ENCODE data around the gene MAFF. TPM values are rescaled to one million over a fixed set of nuclear protein-coding genes. Genes with fewer than 3 reads are reported as not detected.

Gene MAFF
- polyA plus RNA-seq, 3 donors: 2.5 to 3.2 (median 3.0) TPM

DNA sequence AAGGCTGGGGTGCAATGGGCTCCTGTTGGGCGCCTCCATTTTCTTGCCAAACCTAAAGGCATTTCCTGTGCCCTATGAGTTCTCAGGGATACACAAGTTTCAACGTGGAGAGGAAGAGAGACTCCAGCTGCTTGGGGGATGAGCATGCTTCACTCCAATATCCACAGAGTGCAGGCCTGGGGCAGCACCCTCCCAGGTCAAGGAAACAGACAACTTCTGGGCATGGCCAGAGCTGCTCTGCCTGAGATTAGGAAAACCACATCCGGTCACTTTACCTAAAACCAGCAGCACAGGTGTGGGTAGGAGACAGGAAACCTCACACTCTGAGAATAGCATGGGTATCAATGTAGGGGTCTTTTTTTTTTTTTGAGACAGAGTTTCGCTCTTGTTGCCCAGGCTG lies 42.3 kb downstream of the MAFF start:
- no peak for DNase-seq

DNA sequence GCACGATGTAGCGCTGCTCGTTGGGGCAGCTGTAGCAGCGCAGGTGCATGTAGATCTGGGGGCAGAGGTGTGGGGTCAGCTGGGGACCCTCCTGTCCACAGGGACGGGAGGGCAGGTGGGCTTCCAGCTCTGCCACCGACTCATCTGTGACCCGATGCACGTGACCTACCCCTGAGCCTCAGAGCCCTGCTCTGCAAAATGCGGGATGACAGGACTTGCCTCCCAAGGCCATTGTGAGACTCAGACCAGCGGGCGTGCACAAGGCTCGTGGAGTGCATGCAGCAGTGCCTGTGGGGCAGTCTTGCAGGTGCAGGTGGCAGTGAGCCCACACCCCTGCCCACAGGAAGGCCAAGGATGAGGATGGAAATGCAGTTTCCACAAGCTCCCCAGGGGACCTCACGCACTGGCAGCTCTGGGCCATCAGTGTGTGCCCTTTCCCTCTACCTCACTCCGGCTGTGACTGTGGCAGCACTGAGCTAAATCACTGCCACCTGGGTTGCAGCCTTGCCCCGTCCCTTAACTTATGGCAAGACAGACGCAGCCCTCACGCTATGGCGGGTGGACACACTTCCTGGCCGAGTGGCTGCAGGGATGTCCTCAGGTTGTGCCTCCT lies 44.4 kb downstream of the MAFF start:
- no peak for DNase-seq

DNA sequence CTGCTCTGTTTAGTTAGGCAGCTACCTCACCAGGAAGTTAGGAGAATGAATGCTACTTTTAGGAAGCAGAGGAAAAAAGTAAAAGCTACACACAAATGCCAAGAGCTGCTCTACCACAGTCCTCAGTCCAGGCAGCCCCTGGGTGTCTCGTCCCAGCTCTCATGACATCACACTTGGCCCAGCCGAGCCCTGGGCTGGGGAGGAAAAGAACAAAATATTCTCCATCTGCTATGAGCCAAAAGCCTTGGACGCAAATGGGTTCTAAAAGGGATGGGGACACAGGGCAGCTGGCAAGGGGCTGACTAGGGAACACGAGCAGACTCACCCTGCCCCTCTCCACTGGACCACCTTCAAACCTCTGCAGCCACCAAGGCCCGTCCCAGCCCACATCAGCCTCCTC lies 44.9 kb downstream of the MAFF start:
- no peak for DNase-seq

DNA sequence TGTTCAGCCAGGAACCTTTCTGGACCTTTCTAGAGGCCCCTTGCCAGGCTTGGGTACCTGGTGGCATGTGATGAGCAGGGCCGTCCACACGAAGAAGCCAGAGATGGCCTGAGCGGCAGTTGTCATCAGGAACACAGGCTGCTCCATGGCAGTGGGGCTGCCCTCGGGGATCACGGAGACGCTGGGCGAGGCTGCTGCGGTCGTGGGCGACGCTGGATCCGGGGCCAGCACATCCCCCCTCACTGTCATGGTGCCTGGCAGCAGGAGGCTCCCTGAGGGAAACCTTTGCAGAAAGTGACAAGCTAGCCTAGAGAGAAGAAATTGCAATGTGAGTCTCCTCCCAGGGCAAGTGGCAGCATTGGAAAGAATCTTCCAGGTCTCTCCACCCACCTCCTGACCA lies 45.9 kb downstream of the MAFF start:
- DNase-seq: no peak

DNA sequence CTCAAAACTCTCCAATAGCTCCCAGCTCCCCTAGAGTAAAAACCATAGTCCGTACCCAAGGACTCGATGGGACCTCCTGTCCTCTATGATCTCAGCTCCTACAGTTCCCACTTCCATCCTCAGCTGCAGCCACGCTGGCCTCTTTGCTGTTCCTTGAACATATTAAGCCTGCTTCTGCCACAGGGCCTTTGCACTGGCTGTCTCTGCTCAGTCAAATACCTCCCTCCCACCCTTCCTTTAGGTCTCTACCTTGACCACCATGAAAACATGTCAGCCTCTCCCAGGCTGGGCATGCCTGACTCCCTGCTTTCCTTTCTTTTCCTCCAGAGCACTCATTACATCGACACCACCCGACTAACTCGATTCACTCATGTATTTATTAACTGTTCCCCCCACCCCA lies 46.5 kb downstream of the MAFF start:
- no peak for DNase-seq

DNA sequence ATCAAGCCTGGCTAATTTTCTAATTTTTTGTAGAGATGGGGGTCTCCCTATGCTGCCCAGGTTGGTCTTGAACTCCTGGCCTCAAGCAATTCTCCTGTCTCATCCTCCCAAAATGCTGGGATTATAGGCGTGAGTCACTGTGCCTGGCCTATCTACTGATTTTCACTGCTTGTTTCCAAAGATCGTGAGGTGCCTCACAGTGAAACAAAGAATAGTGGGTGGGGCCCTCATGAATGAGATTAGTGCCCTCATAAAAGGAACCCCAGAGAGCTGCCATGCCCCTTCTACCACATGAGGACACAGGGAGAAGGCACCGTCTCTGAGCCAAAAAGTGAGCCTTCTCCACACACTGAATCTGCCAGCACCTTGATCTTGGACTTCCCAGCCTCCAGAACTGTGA lies 47.5 kb downstream of the MAFF start:
- no peak for DNase-seq

DNA sequence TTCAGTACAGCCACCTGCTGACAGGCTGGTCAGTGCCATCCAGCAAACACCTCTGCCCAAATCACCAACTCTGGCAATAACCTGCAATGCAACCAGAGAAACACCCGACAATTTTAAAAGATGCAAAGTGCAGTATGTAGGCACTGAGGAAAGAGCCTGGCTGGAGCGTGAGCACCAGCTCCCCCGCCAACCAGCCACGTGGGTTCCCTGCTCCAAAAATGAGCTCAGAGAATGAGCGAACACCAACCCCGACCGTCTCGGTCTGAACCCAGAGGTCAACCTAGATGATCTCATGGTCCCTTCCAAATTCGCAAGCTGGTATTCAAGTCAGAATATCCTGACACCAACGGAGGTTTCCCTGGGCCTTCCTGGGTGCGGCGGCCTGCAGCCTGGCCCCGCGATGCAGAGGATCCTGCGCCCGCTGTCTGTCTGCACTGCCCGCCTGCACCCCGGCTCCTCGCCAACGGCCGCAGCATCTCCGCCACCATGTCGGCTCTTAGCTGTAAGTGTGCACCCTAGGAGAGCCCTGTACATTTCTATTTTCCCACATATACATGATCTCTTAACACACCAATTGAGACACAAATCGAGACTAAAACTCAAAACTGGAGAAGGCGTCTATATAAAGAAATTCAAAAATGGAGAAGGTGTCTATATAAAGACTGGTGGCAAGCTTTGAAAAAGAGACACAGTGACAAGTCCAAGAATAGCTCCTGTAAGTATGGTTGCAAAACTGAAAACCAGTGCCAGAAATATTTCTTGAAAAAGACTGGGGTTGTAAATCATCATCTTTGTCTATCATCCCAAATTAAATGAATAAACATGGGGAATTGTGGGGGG lies 48.2 kb downstream of the MAFF start:
- DNase-seq: no peak

DNA sequence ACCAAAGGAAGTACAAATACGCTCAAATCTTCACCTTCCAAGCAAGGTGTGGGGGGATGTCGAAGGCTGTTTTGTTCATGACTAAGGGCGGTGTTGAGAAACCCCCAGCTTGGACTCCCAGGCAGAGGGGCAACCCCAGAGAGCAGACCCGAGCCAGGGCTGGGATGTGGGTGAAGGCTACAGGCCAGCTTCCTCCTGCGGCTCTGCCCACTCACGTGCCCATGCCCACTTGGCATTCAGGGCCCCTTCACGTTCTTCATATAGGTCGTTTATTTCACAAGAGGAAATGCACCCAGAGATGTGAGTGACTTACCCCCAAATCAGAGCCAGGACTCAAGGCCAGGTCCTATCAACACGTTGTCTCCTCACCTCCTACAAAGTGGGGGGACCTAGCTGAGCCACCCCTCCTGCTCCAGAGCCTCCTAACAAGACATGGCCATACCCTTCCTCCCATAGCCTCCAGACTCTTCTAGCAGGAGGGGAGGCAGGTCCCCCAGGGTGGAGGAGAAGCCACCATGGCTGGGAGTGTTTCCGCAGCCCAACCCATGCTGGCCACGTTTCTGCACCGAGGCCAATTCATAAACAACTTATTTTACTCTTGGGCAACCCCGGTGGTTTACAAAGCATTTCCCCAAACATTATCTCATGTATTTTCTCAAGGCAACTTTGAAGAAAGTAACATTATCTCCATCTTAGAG lies 49.0 kb downstream of the MAFF start:
- no peak for DNase-seq

DNA sequence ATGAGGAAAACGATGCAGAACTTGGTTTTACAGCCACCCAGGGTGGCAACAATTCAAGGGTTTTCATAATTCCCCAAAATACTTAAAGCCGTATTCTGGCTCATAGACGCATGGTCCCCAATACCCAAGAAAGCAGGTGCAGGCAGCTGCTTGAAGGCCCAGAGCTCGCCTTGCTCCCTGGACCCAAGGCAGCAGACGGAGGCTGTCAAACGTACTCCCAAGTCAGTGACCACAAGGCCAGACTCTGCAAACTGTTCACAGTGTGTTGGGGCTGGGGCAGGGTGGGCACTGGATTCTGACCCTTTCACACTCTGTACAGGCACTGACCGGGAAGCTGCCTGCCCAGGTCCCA lies 49.5 kb downstream of the MAFF start:
- no peak for DNase-seq

DNA sequence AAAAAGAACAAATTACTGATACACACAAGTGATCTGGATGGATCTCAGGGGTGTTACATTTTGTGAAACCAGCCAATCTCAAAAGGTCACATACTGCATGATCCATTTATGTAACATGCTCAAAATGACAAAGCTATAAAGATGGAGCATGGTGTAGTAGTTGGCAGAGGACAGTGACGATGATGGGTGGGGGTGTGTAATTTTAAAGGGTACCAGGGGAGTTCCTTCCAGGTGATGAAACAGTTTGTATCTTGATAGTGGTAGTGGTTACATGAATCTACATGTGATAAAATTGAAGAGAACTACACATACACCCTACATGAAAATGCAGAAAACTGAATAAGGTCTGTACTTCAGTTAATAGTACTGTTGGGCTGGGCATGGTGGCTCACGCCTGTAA lies 53.9 kb downstream of the MAFF start:
- DNase-seq: no peak

DNA sequence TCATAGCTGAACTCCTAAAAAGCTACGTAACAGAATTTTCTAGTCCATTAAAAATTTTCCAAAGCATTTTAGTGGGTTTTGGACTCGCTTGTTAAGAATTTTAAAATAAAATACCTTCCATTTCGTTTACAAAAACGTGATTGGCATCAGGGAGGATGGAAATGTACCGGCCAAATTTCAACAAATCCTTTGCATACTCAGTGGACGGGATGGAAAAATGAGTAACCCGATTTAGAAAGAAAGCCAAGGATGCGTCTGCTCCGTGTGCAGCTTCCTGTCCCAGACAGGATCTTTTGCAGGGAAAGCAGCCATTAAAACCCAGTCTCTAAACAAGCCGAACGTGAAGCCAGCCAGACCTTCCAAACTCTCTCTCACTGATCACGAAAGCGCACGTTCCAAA lies 55.4 kb downstream of the MAFF start:
- no peak for DNase-seq

DNA sequence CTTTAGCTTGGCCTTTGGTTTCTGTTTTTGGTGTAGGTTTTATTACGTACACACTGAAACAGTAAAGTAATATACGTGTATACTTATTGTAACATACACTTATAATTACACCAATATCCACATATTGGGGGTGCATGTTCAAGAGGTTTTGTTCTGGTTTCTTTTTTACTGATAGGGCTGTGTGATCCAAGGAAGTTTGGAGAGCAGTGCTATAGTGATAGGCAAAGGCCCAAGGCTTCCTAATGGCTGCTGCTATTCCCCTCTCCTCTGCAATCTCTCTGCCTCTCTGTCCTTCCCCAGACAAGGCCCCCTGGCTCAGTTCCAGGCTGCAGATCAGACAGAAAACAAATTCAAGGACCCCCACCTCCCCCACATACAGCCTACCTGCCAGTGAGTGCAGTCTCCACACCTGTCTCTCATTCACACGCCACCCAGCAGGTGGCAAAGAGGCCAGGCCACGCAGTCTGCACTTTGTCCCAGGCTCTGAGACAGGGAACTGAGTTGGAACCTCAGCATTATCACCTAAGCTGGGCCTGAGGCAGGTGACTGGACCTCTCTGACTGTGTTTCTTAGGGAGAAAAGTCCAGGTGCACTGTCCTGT lies 56.0 kb downstream of the MAFF start:
- no peak for DNase-seq

DNA sequence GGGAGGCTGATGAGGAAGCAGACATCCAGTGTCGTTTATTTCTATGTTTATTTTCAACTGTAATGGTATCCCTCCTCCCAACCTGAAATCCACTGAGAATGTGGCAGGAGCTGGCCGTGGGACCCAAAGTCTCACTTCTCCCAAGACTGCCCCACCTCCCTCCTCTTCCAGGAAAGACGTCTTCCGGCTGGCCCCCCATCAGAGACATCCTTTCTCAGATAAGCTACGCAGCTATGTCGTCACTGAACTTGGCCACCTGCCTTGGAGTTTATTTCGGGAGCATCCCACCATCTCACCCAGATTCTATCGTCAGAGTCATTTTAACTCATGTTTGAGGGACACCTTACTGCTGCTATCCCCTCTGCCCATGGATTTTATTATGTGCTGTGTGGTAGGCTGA lies 57.1 kb downstream of the MAFF start:
- no peak for DNase-seq

DNA sequence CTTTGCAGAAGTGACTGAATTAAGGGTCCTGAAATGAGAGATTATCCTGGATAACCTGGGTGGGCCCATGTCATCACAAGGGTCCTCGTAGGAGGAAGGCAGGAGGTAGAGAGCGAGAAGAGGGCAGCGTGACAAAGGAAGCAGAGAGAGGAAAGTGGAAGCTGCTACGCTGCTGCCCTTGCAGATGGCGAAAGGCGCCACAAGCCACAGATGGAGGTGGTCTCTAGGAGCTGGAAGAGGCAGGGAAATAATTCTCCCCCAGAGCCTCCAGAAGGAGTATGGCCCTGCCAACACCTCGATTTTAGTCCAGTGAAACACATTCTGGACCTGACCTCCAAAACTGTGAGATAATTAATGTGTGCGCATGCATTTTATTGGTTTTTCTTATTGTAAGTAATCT lies 57.6 kb downstream of the MAFF start:
- no peak for DNase-seq

DNA sequence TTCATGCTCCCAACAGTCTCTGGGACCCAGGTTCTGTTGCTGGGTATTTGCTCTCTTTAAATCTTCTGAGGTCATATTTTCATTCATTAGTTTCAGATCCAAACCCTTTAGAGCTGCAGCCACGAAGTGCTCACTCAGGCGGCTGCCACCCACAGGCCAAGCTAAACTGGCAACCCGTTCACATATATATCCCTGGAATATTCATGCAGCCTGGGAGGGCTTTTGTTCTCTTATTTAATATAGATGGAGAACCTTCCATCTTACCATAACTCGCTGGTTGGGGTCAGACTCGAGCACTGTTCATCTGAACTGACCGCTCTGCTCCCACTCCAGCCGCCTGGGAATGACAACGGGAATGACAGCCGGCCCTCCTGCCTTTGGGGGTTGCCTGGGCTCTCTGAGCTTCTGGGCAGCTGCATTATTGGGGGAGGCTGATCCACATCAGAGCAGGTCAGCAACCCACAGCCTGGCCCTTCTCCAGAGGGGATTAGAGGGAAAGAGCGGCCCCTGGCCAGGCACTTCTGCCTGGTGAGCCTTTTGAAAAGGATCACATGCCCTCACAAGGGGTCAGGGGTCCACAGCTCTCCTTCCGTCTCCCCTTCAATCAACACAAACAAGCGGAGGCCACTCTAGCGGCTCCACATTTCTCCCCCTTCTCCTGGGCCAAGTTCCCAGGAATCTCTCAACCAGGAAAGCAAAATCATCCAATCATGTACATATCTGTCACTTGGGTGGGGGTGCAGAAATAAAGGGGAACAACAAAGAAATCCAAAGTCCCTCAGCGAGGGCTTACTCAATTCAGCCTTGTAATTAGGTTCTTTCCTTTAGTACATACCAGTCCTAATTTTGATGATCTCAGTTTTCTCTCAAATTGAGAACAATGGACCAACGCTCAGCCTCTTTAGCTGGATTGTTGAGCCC lies 59.2 kb downstream of the MAFF start:
- DNase-seq: no peak

DNA sequence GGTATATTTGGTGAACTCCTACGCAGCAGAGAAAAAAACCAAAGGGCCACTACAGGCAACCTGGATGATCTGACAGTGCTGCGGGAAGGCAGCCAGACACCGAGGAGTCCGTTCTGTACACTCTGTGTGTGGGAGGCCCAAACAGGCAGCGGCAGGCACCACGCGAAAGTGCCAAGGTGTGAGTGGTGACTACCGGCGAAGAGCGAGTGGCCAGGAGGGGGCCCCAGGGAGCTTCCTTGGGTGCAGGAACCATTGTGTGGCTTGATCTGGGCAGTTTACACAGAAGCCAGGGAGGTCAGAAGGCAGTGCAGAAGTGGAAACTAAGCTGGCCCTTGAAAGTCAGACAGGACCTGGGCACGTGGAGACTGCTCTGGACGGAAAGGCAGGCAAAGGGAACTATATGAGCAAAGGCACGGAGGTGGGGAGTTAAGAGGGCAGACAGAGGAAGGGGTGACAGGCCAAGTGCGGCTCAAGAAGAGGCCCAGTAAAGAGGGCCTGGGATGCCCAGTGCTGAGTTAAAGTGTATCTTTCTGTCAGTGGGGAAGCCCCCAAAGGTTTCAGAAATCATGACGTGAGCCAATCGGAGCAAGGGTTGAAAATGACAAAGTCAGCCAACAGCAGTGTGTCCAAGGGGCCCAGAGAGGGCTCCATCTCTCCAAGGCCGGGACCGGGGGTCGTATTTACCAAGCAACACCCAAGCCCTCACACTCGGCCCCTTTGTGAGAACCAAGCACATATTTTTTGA lies 60.4 kb downstream of the MAFF start:
- DNase-seq: no peak

DNA sequence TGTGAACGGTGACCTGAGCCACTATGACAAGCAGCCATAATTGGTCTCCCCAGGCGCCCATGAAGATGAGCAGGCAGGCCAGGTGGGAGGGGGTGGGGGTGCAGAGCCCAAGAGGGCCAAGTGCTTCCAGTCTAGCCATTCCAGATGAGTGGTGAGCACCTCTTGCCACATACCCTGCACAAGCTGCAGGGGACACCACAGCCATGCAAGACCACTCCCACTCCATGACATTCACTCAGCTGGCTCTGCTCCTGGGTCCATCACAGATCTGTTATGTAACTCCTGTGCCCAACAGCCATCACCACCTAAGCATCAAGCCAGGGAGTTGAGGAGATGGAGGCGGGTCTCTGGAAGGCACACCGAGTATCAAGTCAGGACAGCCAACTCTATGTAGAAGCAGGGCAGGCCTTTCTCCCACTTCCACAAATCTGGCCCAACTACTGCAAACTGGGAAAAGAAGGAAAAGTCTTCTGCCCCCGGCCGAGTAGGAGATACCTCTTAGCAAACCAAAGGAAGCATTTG lies 62.6 kb downstream of the MAFF start:
- no peak for DNase-seq
